HEK293 (cell line): Measurements from ENCODE around the gene MNT.

Source experiments
- CTCF ChIA-PET: fragments of 350-600 bp; formaldehyde crosslinking; extraction: SDS; loops from one replicate; lab custom pipeline; 2021; ENCODE audit warnings: antibody characterized with exemption; lab: Yijun Ruan, JAX
- POLR2A ChIA-PET: fragments of 300-600 bp; formaldehyde crosslinking; extraction: SDS; loops from one replicate; lab custom pipeline; 2020; ENCODE audit warnings: antibody characterized with exemption, inconsistent platforms; lab: Yijun Ruan, JAX
- H3K27ac ChIP-seq: fragments of 200-500 bp; sonication (Bioruptor generic); 2 replicates; pipeline ENCODE4 v1.5.1; 2014; ENCODE audit warnings: low read depth, low read length, control low read depth, inconsistent platforms; ENCODE audit errors: extremely low read depth
- H3K36me3 ChIP-seq, 2 experiments: fragments of 200-500 bp in 1 of 2; sonication (Bioruptor generic) in 1 of 2; 1 replicate in 1 of 2; 2 replicates in 1 of 2; pipeline ENCODE4 v1.5.1; 2014 to 2017; ENCODE audit warnings: inconsistent platforms in 2 of 2, low read length in 2 of 2; ENCODE audit not compliant: control insufficient read depth in 2 of 2, insufficient read depth in 1 of 2
- H3K4me1 ChIP-seq: fragments of 200-500 bp; sonication (Bioruptor generic); 2 replicates; pipeline ENCODE4 v1.5.1; 2014; ENCODE audit warnings: mild to moderate bottlenecking, low read length, inconsistent platforms; ENCODE audit not compliant: control insufficient read depth, insufficient read depth
- H3K4me3 ChIP-seq: 2 replicates; pipeline ENCODE4 v1.5.1; 2011; ENCODE audit warnings: low read depth, mild to moderate bottlenecking, control low read depth, low read length, moderate library complexity
- H3K9me3 ChIP-seq: fragments of 200-500 bp; sonication (Bioruptor generic); 2 replicates; pipeline ENCODE4 v1.5.1; 2014; ENCODE audit warnings: low read depth, low read length, inconsistent platforms; ENCODE audit not compliant: control insufficient read depth, insufficient read depth
- AEBP2 ChIP-seq: fragments of 450-650 bp; formaldehyde crosslinking; IDR thresholded peaks from 2 replicates; pipeline ENCODE4 v1.5.1; 2016; ENCODE audit warnings: missing biosample characterization, missing genetic modification characterization, borderline replicate concordance
- HIC1 ChIP-seq: fragments of 450-650 bp; formaldehyde crosslinking; IDR thresholded peaks from 2 replicates; pipeline ENCODE4 v1.5.1; 2016; ENCODE audit warnings: missing biosample characterization, missing genetic modification characterization
- KLF17 ChIP-seq: fragments of 450-650 bp; formaldehyde crosslinking; IDR thresholded peaks from 2 replicates; pipeline ENCODE4 v1.5.1; 2016; ENCODE audit warnings: missing biosample characterization, missing genetic modification characterization
- KLF7 ChIP-seq: fragments of 450-650 bp; formaldehyde crosslinking; IDR thresholded peaks from 2 replicates; pipeline ENCODE4 v1.5.1; 2016; ENCODE audit warnings: missing biosample characterization, missing genetic modification characterization, borderline replicate concordance
- KLF9 ChIP-seq: fragments of 450-650 bp; formaldehyde crosslinking; IDR thresholded peaks from 2 replicates; pipeline ENCODE4 v1.5.1; 2016; ENCODE audit warnings: missing biosample characterization, missing genetic modification characterization, low read depth
- OVOL3 ChIP-seq: fragments of 450-650 bp; formaldehyde crosslinking; IDR thresholded peaks from 2 replicates; pipeline ENCODE4 v1.5.1; 2016; ENCODE audit warnings: missing biosample characterization, missing genetic modification characterization
- PRDM1 ChIP-seq: fragments of 450-650 bp; formaldehyde crosslinking; IDR thresholded peaks from 2 replicates; pipeline ENCODE4; 2016; ENCODE audit warnings: missing biosample characterization, missing genetic modification characterization
- SETDB1 ChIP-seq: IDR thresholded peaks from one replicate; pipeline ENCODE4 v1.6.1; 2017; ENCODE audit warnings: mild to moderate bottlenecking, low read length, moderate library complexity, mixed read lengths; ENCODE audit not compliant: insufficient read length
- TSHZ1 ChIP-seq: fragments of 450-650 bp; formaldehyde crosslinking; IDR thresholded peaks from 2 replicates; pipeline ENCODE4 v1.5.1; 2016; ENCODE audit warnings: missing biosample characterization, missing genetic modification characterization, borderline replicate concordance
- ZBTB1 ChIP-seq: fragments of 450-650 bp; formaldehyde crosslinking; IDR thresholded peaks from 2 replicates; pipeline ENCODE4 v1.5.1; 2016; ENCODE audit warnings: missing biosample characterization, missing genetic modification characterization
- ZNF157 ChIP-seq: fragments of 450-650 bp; formaldehyde crosslinking; IDR thresholded peaks from 2 replicates; pipeline ENCODE4 v1.5.1; 2016; ENCODE audit warnings: missing biosample characterization, missing genetic modification characterization
- ZNF341 ChIP-seq: fragments of 450-650 bp; formaldehyde crosslinking; IDR thresholded peaks from 2 replicates; pipeline ENCODE4; 2016; ENCODE audit warnings: low read depth, missing biosample characterization, missing genetic modification characterization
- ZNF354C ChIP-seq: fragments of 450-650 bp; formaldehyde crosslinking; IDR thresholded peaks from 2 replicates; pipeline ENCODE4 v1.5.1; 2016; ENCODE audit warnings: missing biosample characterization, missing genetic modification characterization, low read depth, borderline replicate concordance
- ZNF391 ChIP-seq: fragments of 450-650 bp; formaldehyde crosslinking; IDR thresholded peaks from 2 replicates; pipeline ENCODE4 v1.5.1; 2016; ENCODE audit warnings: low read depth, missing biosample characterization, missing genetic modification characterization, borderline replicate concordance
- ZNF426 ChIP-seq: fragments of 450-650 bp; formaldehyde crosslinking; IDR thresholded peaks from 2 replicates; pipeline ENCODE4 v1.5.1; 2017; ENCODE audit warnings: missing biosample characterization, missing genetic modification characterization, mild to moderate bottlenecking, inconsistent platforms, moderate library complexity
- ZNF488 ChIP-seq: fragments of 450-650 bp; formaldehyde crosslinking; IDR thresholded peaks from 2 replicates; pipeline ENCODE4 v1.5.1; 2016; ENCODE audit warnings: missing biosample characterization, missing genetic modification characterization
- ZNF549 ChIP-seq: fragments of 450-650 bp; IDR thresholded peaks from 2 replicates; pipeline ENCODE4 v1.5.1; 2018; ENCODE audit warnings: missing biosample characterization, missing genetic modification characterization, mild to moderate bottlenecking, inconsistent platforms, moderate library complexity
- ZNF639 ChIP-seq: fragments of 450-650 bp; formaldehyde crosslinking; IDR thresholded peaks from 2 replicates; pipeline ENCODE4 v1.5.1; 2016; ENCODE audit warnings: missing biosample characterization, missing genetic modification characterization
- ZNF654 ChIP-seq: fragments of 450-650 bp; formaldehyde crosslinking; IDR thresholded peaks from 2 replicates; pipeline ENCODE4 v1.5.1; 2016; ENCODE audit warnings: low read depth, missing biosample characterization, missing genetic modification characterization
- ZNF658 ChIP-seq: fragments of 450-650 bp; formaldehyde crosslinking; IDR thresholded peaks from 2 replicates; pipeline ENCODE4; 2016; ENCODE audit warnings: missing biosample characterization, missing genetic modification characterization
- ZNF76 ChIP-seq: fragments of 450-650 bp; formaldehyde crosslinking; IDR thresholded peaks from 2 replicates; pipeline ENCODE4; 2016; ENCODE audit warnings: low read depth, missing biosample characterization, missing genetic modification characterization, borderline replicate concordance
- ZNF785 ChIP-seq: fragments of 450-650 bp; formaldehyde crosslinking; IDR thresholded peaks from 2 replicates; pipeline ENCODE4 v1.5.1; 2016; ENCODE audit warnings: missing biosample characterization, missing genetic modification characterization
- ZSCAN30 ChIP-seq: fragments of 450-650 bp; IDR thresholded peaks from 2 replicates; pipeline ENCODE4 v1.5.1; 2018; ENCODE audit warnings: missing biosample characterization, mild to moderate bottlenecking, missing genetic modification characterization, moderate library complexity
- ZXDB ChIP-seq: fragments of 450-650 bp; formaldehyde crosslinking; IDR thresholded peaks from 2 replicates; pipeline ENCODE4 v1.5.1; 2016; ENCODE audit warnings: missing biosample characterization, missing genetic modification characterization

Gene MNT

GRCh38 chr17:2435862-2436261 is 35.0 kb upstream of the MNT start (continued):
- TF ChIP-seq ZNF488 (tag by site-specific recombination) (no peak), KLF7 (no peak), ZNF654 (no peak), ZBTB1 (tag by site-specific recombination) (no peak), ZNF639 (tag by site-specific recombination) (no peak), ZNF785 (no peak), PRDM1 (tag by site-specific recombination) (no peak), ZNF658 (no peak), KLF9 (tag by site-specific recombination) (no peak), ZXDB (tag by site-specific recombination) (no peak)

GRCh38 chr17:2435181-2435741 is 34.4 kb upstream of the MNT start:
- Histone ChIP-seq H3K9me3 (no peaks in the 10 kb centered on the region), H3K4me3 (no peak overlapping the region), H3K27ac (peak overlapping the region; percentile 30; the same call in 1 of the 2 replicates), H3K4me1 (no peaks in the 10 kb centered on the region), H3K36me3 (peaks cover 44 to 69% of the 10 kb centered on the region in 2 experiments)
- CTCF ChIA-PET, result interaction anchor here (0.6 to 4.2 kb wide), 3 partner anchors 9 to 22 kb away, joined by 3 to 17 read pairs (median 3); no protein-coding TSS in a partner anchor
- POLR2A ChIA-PET, result no interaction called here
- TF ChIP-seq SETDB1 (no peak), ZNF76 (no peak), AEBP2 (tag by site-specific recombination) (no peak), ZSCAN30 (tag by site-specific recombination) (no peak), TSHZ1 (tag by site-specific recombination) (no peak), ZNF426 (tag by site-specific recombination) (no peak), OVOL3 (tag by site-specific recombination) (no peak), KLF17 (tag by site-specific recombination) (no peak), ZNF157 (tag by site-specific recombination) (no peak), ZNF549 (no peak), ZNF341 (no peak), ZNF354C (no peak), HIC1 (tag by site-specific recombination) (no peak), ZNF391 (tag by site-specific recombination) (no peak)
